Activated CD4-positive, alpha-beta T cell treated with anti-CD3 and anti-CD28 coated beads, Interleukin-2, amount 10 ng/mL, durations not matched to agents 24 days and 14 days (primary cell): Measurements from ENCODE around the gene MRPL48. TPM values are rescaled to one million over a fixed set of nuclear protein-coding genes. Genes with fewer than 3 reads are reported as not detected.
"Not testable (repeated sequence)": the region's sequence is repeated elsewhere in the genome, so short reads cannot be mapped to it uniquely, and the experiment has no call there.

Experiments
- DNase-seq: peaks from one replicate; pipeline ENCODE4 v3.0.0; 2022
- H3K27ac Mint-ChIP-seq: one replicate; pipeline ENCODE4 v1.8.0; 2022; ENCODE audit warnings: mild to moderate bottlenecking, mixed read lengths
- H3K27me3 Mint-ChIP-seq: one replicate; pipeline ENCODE4 v1.8.0; 2022; ENCODE audit warnings: mixed read lengths
- H3K36me3 Mint-ChIP-seq: one replicate; pipeline ENCODE4 v1.8.0; 2022; ENCODE audit warnings: low read depth, mild to moderate bottlenecking, mixed read lengths
- H3K4me1 Mint-ChIP-seq: one replicate; pipeline ENCODE4 v1.8.0; 2021; ENCODE audit warnings: mixed read lengths
- H3K4me3 Mint-ChIP-seq: one replicate; pipeline ENCODE4 v1.8.0; 2022; ENCODE audit warnings: mild to moderate bottlenecking, moderate library complexity, mixed read lengths
- H3K9me3 Mint-ChIP-seq: one replicate; pipeline ENCODE4 v1.8.0; 2021; ENCODE audit warnings: mixed read lengths
- intact Hi-C: fragments of 100-400 bp; cut with micrococcal nuclease; formaldehyde crosslinking; loops from one replicate; pipeline ENCODE4 v1.15.1; 2023
- total RNA-seq: library from RNA; stranded (reverse); gene quantifications from 2 replicates; pipeline ENCODE4 v1.2.3, GENCODE V29; 2022

Gene MRPL48
- total RNA-seq, 1 donor from 2014 or later, result 69.0 TPM

DNA sequence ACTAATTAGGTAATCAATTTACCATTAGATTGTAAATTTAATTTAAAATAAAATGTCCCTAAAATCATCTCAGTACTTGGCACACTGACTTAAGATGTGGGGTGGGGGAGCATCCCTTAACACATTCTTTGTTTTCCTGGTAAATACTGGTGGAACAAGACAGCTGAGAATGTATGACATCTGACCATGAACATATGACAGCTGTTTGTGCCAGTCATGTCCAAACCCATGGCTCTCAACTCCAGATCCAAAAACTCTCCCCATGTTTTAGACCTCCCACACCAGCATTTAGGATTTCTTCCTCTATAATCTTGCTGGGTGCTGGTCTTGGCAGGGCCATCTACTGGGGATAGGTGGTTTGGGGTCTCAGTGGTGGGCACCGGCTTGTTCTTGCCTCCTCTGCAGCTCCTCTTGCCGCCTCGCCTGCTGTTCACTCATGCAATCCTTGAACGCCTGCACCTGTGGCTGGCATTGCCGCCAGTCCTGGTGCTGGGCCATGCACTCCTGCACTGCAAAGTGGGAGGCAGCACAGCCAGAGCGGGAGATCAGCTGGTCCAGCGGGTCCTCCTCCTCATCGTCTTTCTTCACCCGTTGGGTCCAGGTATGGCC, 85.2 kb downstream of the MRPL48 start:
- Mint-ChIP-seq H3K36me3 (peaks cover 55% of the 10 kb centered on the region), H3K9me3 (no peaks in the 10 kb centered on the region), H3K27me3 (no peaks in the 10 kb centered on the region), H3K4me3 (no peak overlapping the region), H3K4me1 (peaks cover 23% of the 10 kb centered on the region), H3K27ac (no peak overlapping the region)
- no peak for DNase-seq
- intact Hi-C loops, result no loop called here

DNA sequence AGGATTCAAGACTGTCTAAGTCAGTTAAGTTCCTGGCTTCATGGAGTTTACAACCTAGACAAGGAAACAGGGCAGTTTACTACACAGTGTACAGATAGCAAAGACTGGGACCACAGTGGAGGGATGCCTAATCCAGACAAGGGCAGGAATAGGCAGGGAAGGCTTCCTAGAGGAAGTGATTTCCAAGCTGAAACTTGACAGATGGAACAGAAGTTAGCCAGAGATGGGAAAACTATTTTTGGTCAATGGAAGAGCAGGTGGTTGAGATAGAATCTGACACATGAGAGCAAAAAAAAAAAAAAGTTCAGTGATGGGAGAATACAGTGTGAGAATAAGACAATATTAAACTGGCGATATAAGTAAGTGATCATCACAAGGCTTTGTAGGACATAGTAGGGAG, 87.7 kb downstream of the MRPL48 start:
- Mint-ChIP-seq H3K4me3 (peak overlapping the region; percentile 95), H3K4me1 (peaks cover 26% of the 10 kb centered on the region), H3K27ac (peak overlapping the region; percentile 98), H3K27me3 (no peaks in the 10 kb centered on the region), H3K9me3 (no peaks in the 10 kb centered on the region), H3K36me3 (peaks cover 49% of the 10 kb centered on the region)
- no peak for DNase-seq
- intact Hi-C loops, result no loop called here

DNA sequence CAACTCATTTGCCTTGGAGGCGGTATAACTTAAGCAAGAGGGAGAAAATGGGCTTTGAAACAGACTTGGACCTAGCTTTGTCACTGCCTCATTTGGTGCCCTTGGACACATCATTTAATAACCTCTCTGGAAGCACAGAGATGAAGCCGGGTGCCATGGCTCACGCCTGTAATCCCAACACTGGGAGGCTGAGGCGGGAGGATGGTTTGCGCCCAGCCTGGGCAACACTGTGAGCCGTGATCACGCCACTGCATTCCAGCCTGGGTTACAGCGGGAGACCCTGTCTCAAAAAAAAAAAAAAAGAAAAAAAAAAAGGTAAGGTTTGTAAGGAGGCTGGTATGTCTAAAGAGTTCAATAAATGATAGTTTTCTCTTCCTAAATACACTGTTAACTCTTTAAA, 88.2 kb downstream of the MRPL48 start:
- peak overlapping the region; percentile 98 for H3K27ac Mint-ChIP-seq
- intact Hi-C loops, result loop anchor here (1.0 kb wide), 3 partner anchors 88 to 295 kb away; partner anchors contain the start of genes C2CD3 and PPME1
- peaks cover 48% of the 10 kb centered on the region for H3K36me3 Mint-ChIP-seq
- DNase-seq, result peak; percentile 61
- H3K9me3 Mint-ChIP-seq, result no peaks in the 10 kb centered on the region
- peak overlapping the region; percentile 95 for H3K4me3 Mint-ChIP-seq
- peaks cover 26% of the 10 kb centered on the region for H3K4me1 Mint-ChIP-seq
- H3K27me3 Mint-ChIP-seq, result no peaks in the 10 kb centered on the region

DNA sequence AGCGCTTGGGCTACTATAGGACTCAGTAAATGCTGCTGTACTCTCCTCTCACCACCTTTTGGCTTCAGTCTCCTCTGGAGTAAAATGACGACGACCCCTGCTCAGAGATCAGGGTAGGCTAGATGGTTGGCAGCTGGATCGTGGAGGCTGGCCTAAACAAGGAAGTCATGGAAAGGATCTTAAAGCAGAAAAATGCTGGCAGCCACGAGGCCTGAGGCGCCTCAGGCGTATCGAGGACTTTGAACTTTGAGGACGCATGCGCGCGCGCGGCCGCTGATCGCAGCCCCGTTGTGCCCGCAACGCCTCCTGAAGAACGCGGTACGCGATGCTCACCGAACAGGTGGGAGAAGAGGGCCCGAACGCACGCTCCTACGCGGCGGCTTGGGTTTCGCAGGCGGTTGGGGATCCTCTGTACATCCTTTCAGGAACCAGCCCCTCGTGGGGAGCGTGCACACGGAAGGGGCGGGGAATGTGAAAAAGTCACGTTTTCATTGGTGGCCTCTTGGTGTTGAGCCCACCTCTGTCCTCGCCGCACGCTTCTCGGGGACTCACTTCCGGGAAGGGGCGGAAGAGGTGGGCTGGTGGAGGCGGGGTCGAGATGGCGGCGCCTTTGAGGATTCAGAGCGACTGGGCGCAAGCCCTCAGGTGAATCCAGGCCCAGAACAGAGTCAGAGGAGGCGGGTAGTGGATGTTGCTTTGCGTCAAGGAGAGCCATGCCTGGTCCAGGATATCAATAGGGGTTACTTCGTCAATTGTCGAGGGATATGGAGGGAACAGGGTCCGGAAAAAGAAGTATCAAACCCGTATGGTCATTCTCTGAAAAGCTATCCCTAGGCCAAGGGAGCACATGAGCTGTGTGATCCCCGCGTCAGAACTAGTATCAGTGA, 89.0 kb downstream of the MRPL48 start, which contains the start of the genes COA4 and PAAF1:
Gene COA4 (minus strand): TSS at position 423 of the 887 bp plus-strand sequence. CDS start 3,468 bp downstream, outside the sequence.
Gene PAAF1 (plus strand): TSS at position 576 of the 887 bp plus-strand sequence. CDS start 23 bp downstream, at position 599.
- H3K4me3 Mint-ChIP-seq, result peak within 1 kb of the TSS; percentile 95
- intact Hi-C loops, result loop anchor here (1.0 kb wide), 4 partner anchors 88 to 295 kb away; partner anchors contain the start of genes C2CD3, PPME1 and RAB6A
- H3K27ac Mint-ChIP-seq, result peak within 1 kb of the TSS; percentile 98
- DNase-seq, result peak; percentile 98
- H3K36me3 Mint-ChIP-seq, result peaks cover 40% of the 10 kb centered on the region
- no peaks in the 10 kb centered on the region for H3K27me3 Mint-ChIP-seq
- H3K4me1 Mint-ChIP-seq, result peaks cover 26% of the 10 kb centered on the region
- H3K9me3 Mint-ChIP-seq, result no peaks in the 10 kb centered on the region

DNA sequence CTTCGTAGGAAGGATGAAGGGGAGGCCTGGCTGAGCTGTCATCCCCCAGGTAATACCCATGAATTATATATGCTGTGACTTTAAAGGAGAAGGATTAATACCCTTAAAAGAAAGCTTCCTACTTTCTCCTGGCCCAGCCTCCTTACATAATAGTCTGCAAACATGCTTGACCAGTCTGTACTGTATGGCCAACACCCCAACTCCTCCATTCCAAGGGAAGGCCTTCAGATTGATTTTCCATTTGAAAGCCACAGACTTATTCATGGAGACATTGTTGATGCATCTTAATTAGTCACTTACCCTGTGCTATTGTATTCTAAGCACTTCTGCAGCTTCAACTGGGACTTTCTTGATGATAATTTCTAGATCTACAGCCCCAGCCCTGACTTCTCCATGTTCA, 91.1 kb downstream of the MRPL48 start:
- Mint-ChIP-seq H3K4me1 (peaks cover 22% of the 10 kb centered on the region), H3K27me3 (no peaks in the 10 kb centered on the region), H3K27ac (no peak overlapping the region), H3K9me3 (no peaks in the 10 kb centered on the region), H3K36me3 (peaks cover 26% of the 10 kb centered on the region), H3K4me3 (no peak overlapping the region)
- no peak for DNase-seq
- intact Hi-C loops, result no loop called here

DNA sequence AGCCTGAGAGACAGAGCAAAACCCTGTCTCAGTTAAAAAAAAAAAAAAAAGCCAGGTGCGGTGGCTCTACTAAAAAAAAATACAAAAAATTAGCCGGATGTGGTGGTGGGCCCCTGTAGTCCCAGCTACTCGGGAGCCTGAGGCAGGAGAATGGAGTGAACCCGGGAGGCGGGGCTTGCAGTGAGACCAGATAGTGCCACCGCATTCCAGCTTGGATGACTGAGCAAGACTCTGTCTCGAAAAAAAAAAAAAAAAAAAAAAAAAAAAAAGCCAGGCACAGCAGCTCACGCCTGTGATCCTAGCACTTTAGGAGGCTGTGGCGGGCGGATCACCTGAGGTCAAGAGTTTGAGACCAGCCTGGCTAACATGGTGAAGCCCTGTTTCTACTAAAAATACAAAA, 92.8 kb downstream of the MRPL48 start:
- H3K27ac Mint-ChIP-seq, intact Hi-C loops, H3K27me3 Mint-ChIP-seq, H3K4me3 Mint-ChIP-seq, H3K9me3 Mint-ChIP-seq, DNase-seq: not testable (repeated sequence)
- Mint-ChIP-seq H3K4me1 (peaks cover 14% of the 10 kb centered on the region), H3K36me3 (peaks cover 15% of the 10 kb centered on the region)

DNA sequence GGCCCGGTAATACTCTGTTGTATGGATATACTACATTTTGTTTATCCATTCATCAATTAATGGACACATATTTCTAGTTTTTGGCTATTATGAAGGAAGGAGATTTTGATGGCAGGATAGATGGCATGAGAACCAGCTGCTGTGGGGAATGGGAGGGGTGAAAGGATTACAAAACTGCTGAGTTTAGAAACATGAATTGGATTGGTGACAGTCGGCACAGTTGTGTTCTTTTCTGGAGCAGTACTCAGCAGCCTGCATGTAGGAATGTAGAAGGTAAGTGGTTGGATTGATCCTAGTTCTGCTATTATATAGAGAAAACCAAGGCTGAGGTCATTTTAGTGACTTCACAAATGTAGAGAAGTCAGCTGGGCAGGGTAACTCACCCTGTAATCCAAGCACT, 96.2 kb downstream of the MRPL48 start:
- Mint-ChIP-seq H3K4me3 (no peak overlapping the region), H3K27me3 (no peaks in the 10 kb centered on the region), H3K36me3 (peaks cover 13% of the 10 kb centered on the region), H3K4me1 (peaks cover 3% of the 10 kb centered on the region), H3K9me3 (no peaks in the 10 kb centered on the region), H3K27ac (peak overlapping the region; percentile 6)
- intact Hi-C loops, result no loop called here
- no peak for DNase-seq

DNA sequence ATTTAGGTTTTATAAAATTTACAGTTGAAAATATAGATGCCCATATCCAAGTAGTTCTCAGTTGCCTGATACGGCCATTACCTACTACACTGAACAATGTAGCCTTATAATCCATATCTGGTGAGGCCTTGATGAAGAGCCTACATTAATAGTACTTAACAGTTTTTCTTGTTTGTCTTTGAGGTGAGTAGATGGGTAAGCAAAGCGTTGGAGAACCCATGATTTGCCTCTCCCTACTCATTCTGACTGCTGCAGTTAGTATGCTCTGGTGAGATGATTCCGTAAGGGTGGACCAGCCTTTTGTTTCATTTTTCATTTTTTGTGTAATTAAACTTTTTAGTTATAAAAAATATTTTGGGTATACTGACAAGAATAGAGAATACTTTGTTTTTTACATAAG, 100.6 kb downstream of the MRPL48 start:
- intact Hi-C loops, result no loop called here
- H3K9me3 Mint-ChIP-seq, result no peaks in the 10 kb centered on the region
- no peak for DNase-seq
- no peak overlapping the region for H3K4me3 Mint-ChIP-seq
- H3K27ac Mint-ChIP-seq, result no peak overlapping the region
- peaks cover 20% of the 10 kb centered on the region for H3K36me3 Mint-ChIP-seq
- H3K4me1 Mint-ChIP-seq, result peaks cover 6% of the 10 kb centered on the region
- no peaks in the 10 kb centered on the region for H3K27me3 Mint-ChIP-seq

DNA sequence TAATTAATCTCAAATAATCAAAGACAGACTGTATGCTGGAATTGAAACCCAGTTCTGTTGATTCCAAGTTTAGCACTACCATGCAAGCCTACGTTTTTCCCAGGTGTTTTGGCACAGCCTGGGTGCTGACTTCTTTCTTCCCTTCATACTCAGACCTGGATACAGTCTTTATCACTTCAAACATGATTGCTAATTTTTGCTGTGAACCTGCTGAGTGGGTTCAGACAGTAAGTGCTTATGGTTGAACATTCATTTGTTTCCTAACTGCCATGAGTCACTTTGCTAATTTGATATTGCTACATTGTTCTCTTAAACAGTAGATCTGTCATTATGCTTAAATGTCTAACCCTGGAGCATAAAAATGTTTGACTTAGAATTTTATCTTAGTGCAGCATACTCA, 101.3 kb downstream of the MRPL48 start:
- H3K36me3 Mint-ChIP-seq, result peaks cover 16% of the 10 kb centered on the region
- intact Hi-C loops, result no loop called here
- H3K4me1 Mint-ChIP-seq, result peaks cover 6% of the 10 kb centered on the region
- H3K9me3 Mint-ChIP-seq, result no peaks in the 10 kb centered on the region
- H3K4me3 Mint-ChIP-seq, result no peak overlapping the region
- DNase-seq, result no peak
- no peaks in the 10 kb centered on the region for H3K27me3 Mint-ChIP-seq
- no peak overlapping the region for H3K27ac Mint-ChIP-seq

DNA sequence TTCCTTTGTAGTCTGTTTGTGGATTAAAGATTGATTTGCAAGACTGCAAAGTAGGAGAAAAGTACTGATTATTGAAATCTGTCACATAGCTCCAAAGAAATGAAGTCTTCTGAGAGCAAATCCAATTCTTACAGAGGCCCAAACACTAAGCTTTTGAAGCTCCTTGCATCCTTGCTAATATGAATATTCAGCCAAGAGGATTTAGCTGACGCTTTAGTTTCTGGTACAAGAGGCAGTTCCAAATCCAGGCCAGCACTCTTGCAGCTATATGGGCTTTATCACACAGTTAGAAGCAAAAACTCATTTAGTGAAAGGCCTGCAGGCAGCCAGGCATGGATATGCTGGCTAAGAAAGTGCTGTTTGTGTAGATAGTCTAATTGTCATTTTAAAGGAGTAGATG, 101.9 kb downstream of the MRPL48 start:
- no peak for DNase-seq
- H3K36me3 Mint-ChIP-seq, result peaks cover 16% of the 10 kb centered on the region
- no peak overlapping the region for H3K4me3 Mint-ChIP-seq
- H3K9me3 Mint-ChIP-seq, result no peaks in the 10 kb centered on the region
- intact Hi-C loops, result no loop called here
- peaks cover 6% of the 10 kb centered on the region for H3K4me1 Mint-ChIP-seq
- H3K27me3 Mint-ChIP-seq, result no peaks in the 10 kb centered on the region
- H3K27ac Mint-ChIP-seq, result no peak overlapping the region

DNA sequence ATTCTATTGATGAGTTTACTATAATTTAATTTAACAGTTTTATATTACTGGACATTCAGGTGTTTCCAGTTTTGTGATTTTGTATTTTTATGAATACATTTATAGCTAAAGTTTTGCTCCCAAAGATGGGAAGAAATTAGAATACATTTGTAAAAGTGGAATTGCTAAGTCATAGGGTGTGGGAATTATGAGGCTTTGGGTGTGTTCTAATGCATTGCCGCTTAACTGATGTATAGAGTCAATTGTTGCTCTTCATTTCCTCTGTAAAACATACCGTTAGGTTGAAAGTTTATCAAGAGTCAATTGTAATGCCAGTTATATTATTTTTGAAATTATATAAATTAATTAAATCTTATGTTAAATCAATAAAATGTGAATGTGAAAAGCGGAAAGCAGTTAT, 105.4 kb downstream of the MRPL48 start:
- Mint-ChIP-seq H3K27ac (no peak overlapping the region), H3K4me1 (peaks cover 3% of the 10 kb centered on the region), H3K36me3 (peaks cover 14% of the 10 kb centered on the region), H3K9me3 (no peaks in the 10 kb centered on the region), H3K4me3 (no peak overlapping the region), H3K27me3 (no peaks in the 10 kb centered on the region)
- DNase-seq, result no peak
- intact Hi-C loops, result no loop called here

DNA sequence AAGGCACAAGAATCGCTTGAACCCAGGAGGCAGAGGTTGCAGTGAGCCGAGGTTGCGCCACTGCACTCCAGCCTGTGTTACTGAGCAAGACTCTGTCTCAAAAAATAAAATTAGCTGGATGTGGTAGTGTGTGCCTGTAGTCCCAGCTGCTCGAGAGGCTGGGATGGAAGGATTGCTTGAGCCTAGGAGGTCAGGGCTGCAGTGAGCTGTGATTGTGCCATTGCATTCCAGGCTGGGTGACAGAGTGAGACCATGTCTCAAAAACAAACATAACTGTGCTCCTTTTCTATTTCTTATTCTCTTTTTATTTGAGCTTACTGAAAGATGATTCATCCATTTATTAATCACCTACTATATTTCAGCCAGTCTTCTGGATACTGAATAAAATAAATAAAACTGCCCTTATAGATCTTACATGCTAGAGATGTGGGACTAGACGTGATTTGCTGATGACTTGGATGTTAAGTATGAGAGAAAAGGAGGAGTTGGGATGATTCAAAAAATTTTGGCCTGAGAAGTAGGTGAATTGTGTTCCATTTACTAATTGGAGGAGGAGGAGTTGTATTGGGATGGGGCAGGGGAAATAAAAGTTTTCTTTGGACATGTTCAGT, 107.2 kb downstream of the MRPL48 start:
- Mint-ChIP-seq H3K9me3 (no peaks in the 10 kb centered on the region), H3K4me1 (no peaks in the 10 kb centered on the region), H3K36me3 (peaks cover 8% of the 10 kb centered on the region), H3K27ac (no peak overlapping the region), H3K27me3 (no peaks in the 10 kb centered on the region), H3K4me3 (no peak overlapping the region)
- intact Hi-C loops, result no loop called here
- DNase-seq, result no peak

DNA sequence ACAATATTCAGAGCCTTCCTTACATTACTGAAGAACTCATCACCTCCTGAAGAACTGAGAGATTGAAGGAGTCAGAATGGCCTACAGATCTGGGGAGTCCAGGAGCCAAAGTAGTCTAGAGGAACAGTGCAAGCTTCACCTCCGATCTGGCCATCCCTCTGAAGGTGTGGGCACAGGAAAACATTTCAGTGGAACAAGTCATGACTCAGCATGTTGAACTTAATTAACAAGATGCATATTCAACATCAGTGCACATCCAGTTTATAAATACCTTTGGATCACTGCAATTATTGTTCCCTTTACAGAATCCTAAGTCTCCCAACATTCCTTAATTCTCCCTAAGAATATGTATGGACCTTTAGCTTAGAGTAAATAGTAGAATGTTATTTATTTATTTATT, 114.6 kb downstream of the MRPL48 start:
- Mint-ChIP-seq H3K4me3 (no peak overlapping the region), H3K4me1 (no peaks in the 10 kb centered on the region), H3K27me3 (no peaks in the 10 kb centered on the region), H3K9me3 (no peaks in the 10 kb centered on the region), H3K27ac (no peak overlapping the region), H3K36me3 (peaks cover 17% of the 10 kb centered on the region)
- DNase-seq, result no peak
- intact Hi-C loops, result no loop called here

DNA sequence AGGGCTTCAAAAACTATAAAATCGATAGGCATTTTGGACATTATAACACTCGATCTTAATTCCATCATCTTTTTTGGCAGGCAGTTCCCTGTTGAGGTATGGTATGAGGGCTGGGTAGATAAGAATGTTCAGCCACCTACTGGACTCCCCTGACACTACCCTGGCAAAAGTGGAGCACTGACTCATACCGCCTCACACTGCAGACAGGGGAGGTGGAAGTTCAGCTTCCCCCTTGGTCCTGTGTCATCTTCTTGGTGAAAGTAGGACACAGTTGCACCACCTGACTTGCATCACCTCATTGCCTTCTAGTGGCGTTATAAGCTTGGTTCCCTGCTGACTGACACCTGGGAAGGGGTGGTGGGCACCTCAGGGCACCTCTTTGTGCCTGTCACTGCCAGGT, 119.5 kb downstream of the MRPL48 start:
- intact Hi-C loops, result no loop called here
- Mint-ChIP-seq H3K27me3 (no peaks in the 10 kb centered on the region), H3K36me3 (peaks cover 22% of the 10 kb centered on the region), H3K27ac (no peak overlapping the region), H3K4me1 (no peaks in the 10 kb centered on the region), H3K4me3 (no peak overlapping the region), H3K9me3 (no peaks in the 10 kb centered on the region)
- DNase-seq, result no peak
